Small intestine (tissue), 7 donors: ENCODE results near the gene HIPK1. TPM values are rescaled to one million over a fixed set of nuclear protein-coding genes. Genes with fewer than 3 reads are reported as not detected.
A peak's percentile ranks its signal among the peaks of the same experiment; 100 is the strongest.
"Not testable (repeated sequence)": the region's sequence is repeated elsewhere in the genome, so short reads cannot be mapped to it uniquely, and the experiment has no call there.

Source experiments
- DNase-seq, 2 donors: peaks; one replicate each; pipeline versions ENCODE4 v3.0.0 to v3.0.0-alpha.2; 2013
- FAIRE-seq: peaks from 2 replicates; lab custom pipeline; 2012; peaks lifted over from hg19 to GRCh38; lab: Jason Lieb, UNC
- H3K27ac ChIP-seq, 3 donors: one replicate each; pipeline ENCODE4 v1.5.1; 2013; ENCODE audit warnings: low read length in 2 of 3, mild to moderate bottlenecking in 2 of 3, control low read depth in 1 of 3, inconsistent platforms in 1 of 3, low read depth in 1 of 3, moderate library complexity in 1 of 3
- H3K27me3 ChIP-seq, 3 donors: one replicate each; pipeline ENCODE4 v1.6.1; 2013; ENCODE audit warnings: low read length in 3 of 3, inconsistent platforms in 1 of 3; ENCODE audit not compliant: control insufficient read depth in 3 of 3, insufficient read depth in 3 of 3
- H3K36me3 ChIP-seq, 3 donors: one replicate each; pipeline ENCODE4 v1.6.1; 2013; ENCODE audit warnings: low read length in 3 of 3, inconsistent platforms in 1 of 3, low read depth in 1 of 3, mild to moderate bottlenecking in 1 of 3, moderate library complexity in 1 of 3; ENCODE audit not compliant: control insufficient read depth in 3 of 3, insufficient read depth in 2 of 3
- H3K4me1 ChIP-seq, 3 donors: one replicate each; pipeline ENCODE4 v1.6.1; 2013; ENCODE audit warnings: low read length in 2 of 3, inconsistent platforms in 1 of 3, low read depth in 1 of 3, mild to moderate bottlenecking in 1 of 3, moderate library complexity in 1 of 3; ENCODE audit not compliant: control insufficient read depth in 3 of 3, insufficient read depth in 2 of 3
- H3K4me3 ChIP-seq, 3 donors: one replicate each; pipeline ENCODE4 v1.5.1; 2013; ENCODE audit warnings: low read length in 3 of 3, control low read depth in 1 of 3, inconsistent platforms in 1 of 3, low read depth in 1 of 3, mild to moderate bottlenecking in 1 of 3, moderate library complexity in 1 of 3
- H3K9me3 ChIP-seq, 2 donors: one replicate each; pipeline ENCODE4 v1.6.1; 2013; ENCODE audit warnings: low read depth in 1 of 2, low read length in 1 of 2; ENCODE audit not compliant: control insufficient read depth in 2 of 2, insufficient read depth in 1 of 2
- WGBS, 3 donors: extraction: QIAGEN DNeasy Blood & Tissue Kit; methylation state at CpG; one replicate each; pipeline ENCODE4 v1.1.7; 2013; 5-methylcytosine and 5-hydroxymethylcytosine counted together
- polyA plus RNA-seq, 4 donors: library from polyadenylated mRNA; stranded (reverse) in 3 of 4; unstranded in 1 of 4; fragments of 200-250 nt in 3 of 4; fragments of 120-200 nt in 1 of 4; gene quantifications; one replicate each; pipeline versions ENCODE4 v1.2.1 to v1.2.3, GENCODE V29; 2013
- donor health status: healthy with polysubstance abuse.
- donor health status: control.
- donor health status: control.
- donor health status: Bipolar disorder and iron deficiency.
- donor health status: healthy.

Gene HIPK1
- polyA plus RNA-seq, 4 donors = 9.5 to 30.0 (median 10.8) TPM

- no peak overlapping the region for H3K27ac ChIP-seq
- FAIRE-seq (no peak), DNase-seq (no peak)
- H3K27me3 ChIP-seq = no peaks in the 10 kb centered on the region
- peaks cover 0 to 26% (median 5%) of the 10 kb centered on the region in 3 donors for H3K36me3 ChIP-seq
- H3K9me3 ChIP-seq = no peaks in the 10 kb centered on the region
- no peak overlapping the region for H3K4me3 ChIP-seq
- peaks cover 5 to 19% (median 11%) of the 10 kb centered on the region in 3 donors for H3K4me1 ChIP-seq
These were observed 14.1 kb downstream of the HIPK1 start for GRCh38 chr1:113943028-113943811.

- DNase-seq (no peak), FAIRE-seq (no peak)
- Histone ChIP-seq H3K36me3 (peaks cover 0 to 28% (median 5%) of the 10 kb centered on the region in 3 donors), H3K4me3 (no peak overlapping the region), H3K27me3 (no peaks in the 10 kb centered on the region), H3K9me3 (no peaks in the 10 kb centered on the region), H3K27ac (no peak overlapping the region), H3K4me1 (peaks cover 6 to 21% (median 15%) of the 10 kb centered on the region in 3 donors)
- 94 to 98% (median 96%) methylated on average over 1 of the region's 1 CpG for WGBS, 3 donors
These were observed 16.2 kb downstream of the HIPK1 start for GRCh38 chr1:113945329-113945728.

GRCh38 chr1:113946112-113946511 is 17.0 kb downstream of the HIPK1 start:
- Histone ChIP-seq H3K27me3 (no peaks in the 10 kb centered on the region), H3K4me1 (peaks cover 6 to 21% (median 15%) of the 10 kb centered on the region in 3 donors), H3K4me3 (no peak overlapping the region), H3K27ac (no peak overlapping the region), H3K9me3 (no peaks in the 10 kb centered on the region), H3K36me3 (peaks cover 0 to 24% (median 2%) of the 10 kb centered on the region in 3 donors)
- 44 to 80% (median 65%) methylated on average over 1 of the region's 1 CpG for WGBS, 3 donors
- FAIRE-seq (no peak), DNase-seq (no peak)

GRCh38 chr1:113946678-113947387 is 17.7 kb downstream of the HIPK1 start:
- peaks cover 0 to 20% (median 2%) of the 10 kb centered on the region in 3 donors for H3K36me3 ChIP-seq
- H3K4me3 ChIP-seq = no peak overlapping the region
- DNase-seq (peak in 1 of 2 donors; percentile 11), FAIRE-seq (no peak)
- H3K4me1 ChIP-seq = peaks cover 6 to 21% (median 15%) of the 10 kb centered on the region in 3 donors
- peak overlapping the region in 2 of 3 donors; percentile 5 to 79 for H3K27ac ChIP-seq
- WGBS, 3 donors = 28 to 38% (median 29%) methylated on average over 3 of the region's 3 CpGs
- no peaks in the 10 kb centered on the region for H3K9me3 ChIP-seq
- no peaks in the 10 kb centered on the region for H3K27me3 ChIP-seq

- H3K4me1 ChIP-seq = peaks cover 6 to 21% (median 15%) of the 10 kb centered on the region in 3 donors
- DNase-seq = peak; percentile 15 to 42
- H3K36me3 ChIP-seq = peaks cover 0 to 17% (median 2%) of the 10 kb centered on the region in 3 donors
- 4 to 13% (median 6%) methylated on average over 3 of the region's 3 CpGs for WGBS, 3 donors
- FAIRE-seq = no peak
- no peaks in the 10 kb centered on the region for H3K9me3 ChIP-seq
- peak overlapping the region in 2 of 3 donors; percentile 5 to 79 for H3K27ac ChIP-seq
- no peaks in the 10 kb centered on the region for H3K27me3 ChIP-seq
- no peak overlapping the region for H3K4me3 ChIP-seq
These were observed 18.4 kb downstream of the HIPK1 start for GRCh38 chr1:113947388-113948107.

- H3K4me1 ChIP-seq = peaks cover 6 to 21% (median 15%) of the 10 kb centered on the region in 3 donors
- H3K4me3 ChIP-seq, H3K27ac ChIP-seq, DNase-seq, H3K27me3 ChIP-seq, H3K9me3 ChIP-seq, FAIRE-seq: not testable (repeated sequence)
- H3K36me3 ChIP-seq = peaks cover 0 to 17% (median 2%) of the 10 kb centered on the region in 3 donors
- WGBS, 3 donors = 73 to 75% (median 74%) methylated on average over 4 of the region's 4 CpGs
These were observed 19.0 kb downstream of the HIPK1 start for GRCh38 chr1:113948151-113948550.

- peaks cover 6 to 21% (median 15%) of the 10 kb centered on the region in 3 donors for H3K4me1 ChIP-seq
- no peak overlapping the region for H3K27ac ChIP-seq
- H3K36me3 ChIP-seq = peaks cover 0 to 20% (median 0%) of the 10 kb centered on the region in 3 donors
- no peak for DNase-seq
- no peak for FAIRE-seq
- H3K4me3 ChIP-seq = no peak overlapping the region
- WGBS, 3 donors = 80 to 89% (median 86%) methylated on average over 5 of the region's 5 CpGs
- H3K9me3 ChIP-seq = no peaks in the 10 kb centered on the region
- H3K27me3 ChIP-seq = no peaks in the 10 kb centered on the region
These were observed 19.9 kb downstream of the HIPK1 start for GRCh38 chr1:113949007-113949406.

GRCh38 chr1:113950908-113951307 is 21.8 kb downstream of the HIPK1 start:
- H3K9me3 ChIP-seq = no peaks in the 10 kb centered on the region
- no peaks in the 10 kb centered on the region for H3K27me3 ChIP-seq
- WGBS, 3 donors = 95 to 98% (median 97%) methylated on average over 1 of the region's 1 CpG
- no peak for FAIRE-seq
- DNase-seq = no peak
- peaks cover 0 to 15% (median 2%) of the 10 kb centered on the region in 3 donors for H3K36me3 ChIP-seq
- H3K27ac ChIP-seq = no peak overlapping the region
- H3K4me3 ChIP-seq = no peak overlapping the region
- H3K4me1 ChIP-seq = peaks cover 6 to 20% (median 14%) of the 10 kb centered on the region in 3 donors
